K562 (cell line): ENCODE data around the gene MIEF2. TPM values are rescaled to one million over a fixed set of nuclear protein-coding genes. Genes with fewer than 3 reads are reported as not detected.

Experiments
- CREB1 ChIP-seq, 2 experiments: sonication (generic) in 1 of 2; formaldehyde crosslinking in 1 of 2; IDR thresholded peaks; 2 replicates each; pipeline versions ENCODE4 v1.6.1 to v1.8.0; 2012 to 2022; ENCODE audit warnings: inconsistent platforms in 1 of 2, mild to moderate bottlenecking in 1 of 2, missing genetic modification reagents in 1 of 2, moderate library complexity in 1 of 2
- CREM ChIP-seq: IDR thresholded peaks from 2 replicates; pipeline ENCODE4 v1.6.1; 2014; ENCODE audit warnings: antibody characterized with exemption, low read depth
- FOSL1 ChIP-seq: fragments of 200-800 bp; sonication (Bioruptor generic); conservative IDR thresholded peaks from 2 replicates; pipeline ENCODE4 v1.6.1; 2016; ENCODE audit warnings: missing genetic modification characterization, missing compliant biosample characterization
- HDAC1 ChIP-seq, 2 experiments: fragments of 450-650 bp; IDR thresholded peaks; 2 replicates each; pipeline ENCODE4 v1.6.1; 2016 to 2017; ENCODE audit warnings: inconsistent platforms in 1 of 2, mild to moderate bottlenecking in 1 of 2, moderate library complexity in 1 of 2
- MEF2A ChIP-seq: IDR thresholded peaks from 2 replicates; pipeline ENCODE4 v1.6.1; 2011; ENCODE audit warnings: low read depth, mild to moderate bottlenecking, low read length, moderate library complexity; ENCODE audit not compliant: control insufficient read depth
- PHF8 ChIP-seq: fragments of 200-600 bp; sonication (generic); IDR thresholded peaks from 2 replicates; pipeline ENCODE4 v1.6.1; 2012; ENCODE audit warnings: mixed run types, mild to moderate bottlenecking, inconsistent platforms, low read length, moderate library complexity, borderline replicate concordance
- RBM14 ChIP-seq: fragments of 200-400 bp; formaldehyde crosslinking; IDR thresholded peaks from 2 replicates; pipeline ENCODE4 v1.6.1; 2018; ENCODE audit warnings: low read depth, mild to moderate bottlenecking, low read length, moderate library complexity, borderline replicate concordance; ENCODE audit not compliant: insufficient read depth
- SNRNP70 ChIP-seq: fragments of 200-400 bp; formaldehyde crosslinking; optimal IDR thresholded peaks from 2 replicates; pipeline ENCODE3; 2017; ENCODE audit warnings: low read depth, low read length
- polyA plus RNA-seq, 8 experiments: library from polyadenylated mRNA; depleted of rRNA in 4 of 8; stranded (reverse) in 5 of 8; unstranded in 3 of 8; fragments of >200 nt; fragmentation: Nextera tagmentation in 2 of 8; fragmentation: Illumina TruSeq in 1 of 8; extraction: Ambion mirVana in 2 of 8; extraction: Trizol in 1 of 8; gene quantifications; 2 replicates each; pipeline versions ENCODE4 v1.2.1 to v1.2.3, GENCODE V29; 2011 to 2014; ENCODE audit warnings: inconsistent platforms in 1 of 8, missing spikeins in 1 of 8
- total RNA-seq, 7 experiments: library from RNA; depleted of rRNA in 6 of 7; stranded (reverse); fragments of >200 nt in 6 of 7; fragmentation: Illumina TruSeq in 2 of 7; extraction: Trizol in 2 of 7; gene quantifications; 2 replicates each; pipeline versions ENCODE4 v1.2.1 to v1.2.3, GENCODE V29; 2011 to 2021; ENCODE audit warnings: low replicate concordance in 1 of 7
- TF ChIP-seq, protein P1 (sequence below): fragments of 450-650 bp; IDR thresholded peaks from 2 replicates; pipeline ENCODE4 v1.6.1; 2016; ENCODE audit warnings: borderline replicate concordance
- TF ChIP-seq, protein P2 (sequence below): fragments of 200-800 bp; sonication (Bioruptor generic); IDR thresholded peaks from 2 replicates; pipeline ENCODE4 v1.6.1; 2017; ENCODE audit warnings: missing genetic modification characterization, missing compliant biosample characterization

Gene MIEF2
- total and polyA plus RNA-seq, 9 of the 15 experiments (the other 6 are each of a cell fraction or from before 2014, with no cell fraction given), result 0.10 to 8.2 (median 2.4) TPM

DNA sequence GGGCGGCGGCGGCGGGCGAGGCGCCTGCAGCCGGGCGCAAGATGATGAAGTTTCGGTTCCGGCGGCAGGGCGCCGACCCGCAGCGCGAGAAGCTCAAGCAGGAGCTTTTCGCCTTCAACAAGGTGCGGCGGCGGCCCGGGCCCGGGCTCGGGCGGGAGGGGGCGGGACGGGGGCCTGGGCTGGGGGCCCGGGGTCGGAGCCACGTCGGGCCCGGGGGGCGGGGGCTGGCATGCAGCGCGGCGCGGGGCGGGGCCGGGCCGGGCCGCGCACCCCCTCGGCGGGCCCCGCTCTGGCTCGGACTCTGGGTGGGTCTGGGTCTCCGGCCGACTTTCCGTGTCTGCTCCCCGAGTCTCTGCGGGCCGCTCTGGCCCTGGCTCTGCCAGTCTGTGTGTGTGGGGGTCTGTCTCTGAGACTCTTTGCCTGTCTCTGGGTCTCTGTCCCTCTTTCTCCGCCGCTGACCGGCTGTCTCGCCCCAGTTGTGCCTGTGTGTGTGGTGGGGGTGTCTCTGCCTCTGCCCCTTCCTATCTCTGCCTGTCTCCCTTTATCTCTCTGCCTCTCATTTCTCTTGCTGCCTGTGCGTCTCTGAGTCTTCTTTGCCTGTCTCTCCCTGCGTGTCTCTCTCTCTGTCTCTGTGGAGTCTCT is 34.7 kb upstream of the MIEF2 start (continued):
- TF ChIP-seq, protein P1, sequence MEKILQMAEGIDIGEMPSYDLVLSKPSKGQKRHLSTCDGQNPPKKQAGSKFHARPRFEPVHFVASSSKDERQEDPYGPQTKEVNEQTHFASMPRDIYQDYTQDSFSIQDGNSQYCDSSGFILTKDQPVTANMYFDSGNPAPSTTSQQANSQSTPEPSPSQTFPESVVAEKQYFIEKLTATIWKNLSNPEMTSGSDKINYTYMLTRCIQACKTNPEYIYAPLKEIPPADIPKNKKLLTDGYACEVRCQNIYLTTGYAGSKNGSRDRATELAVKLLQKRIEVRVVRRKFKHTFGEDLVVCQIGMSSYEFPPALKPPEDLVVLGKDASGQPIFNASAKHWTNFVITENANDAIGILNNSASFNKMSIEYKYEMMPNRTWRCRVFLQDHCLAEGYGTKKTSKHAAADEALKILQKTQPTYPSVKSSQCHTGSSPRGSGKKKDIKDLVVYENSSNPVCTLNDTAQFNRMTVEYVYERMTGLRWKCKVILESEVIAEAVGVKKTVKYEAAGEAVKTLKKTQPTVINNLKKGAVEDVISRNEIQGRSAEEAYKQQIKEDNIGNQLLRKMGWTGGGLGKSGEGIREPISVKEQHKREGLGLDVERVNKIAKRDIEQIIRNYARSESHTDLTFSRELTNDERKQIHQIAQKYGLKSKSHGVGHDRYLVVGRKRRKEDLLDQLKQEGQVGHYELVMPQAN, result peak; percentile 37; the same call in 1 of the 2 replicates
- 0 out of 2 replicates have a peak, but pooled peaks have one; percentile 24 for TF ChIP-seq FOSL1
- TF ChIP-seq CREB1 (IDR thresholded peaks at IDR 0.05), result peak; percentile 68
- no peak for TF ChIP-seq CREB1 (CRISPR knock-in tag; IDR thresholded peaks at IDR 0.05)
- TF ChIP-seq HDAC1 (IDR thresholded peaks at IDR 0.05), result 0 out of 4 replicates have a peak, but pooled peaks of 1 of the 2 experiments have one; percentile 24
- TF ChIP-seq, protein P2, sequence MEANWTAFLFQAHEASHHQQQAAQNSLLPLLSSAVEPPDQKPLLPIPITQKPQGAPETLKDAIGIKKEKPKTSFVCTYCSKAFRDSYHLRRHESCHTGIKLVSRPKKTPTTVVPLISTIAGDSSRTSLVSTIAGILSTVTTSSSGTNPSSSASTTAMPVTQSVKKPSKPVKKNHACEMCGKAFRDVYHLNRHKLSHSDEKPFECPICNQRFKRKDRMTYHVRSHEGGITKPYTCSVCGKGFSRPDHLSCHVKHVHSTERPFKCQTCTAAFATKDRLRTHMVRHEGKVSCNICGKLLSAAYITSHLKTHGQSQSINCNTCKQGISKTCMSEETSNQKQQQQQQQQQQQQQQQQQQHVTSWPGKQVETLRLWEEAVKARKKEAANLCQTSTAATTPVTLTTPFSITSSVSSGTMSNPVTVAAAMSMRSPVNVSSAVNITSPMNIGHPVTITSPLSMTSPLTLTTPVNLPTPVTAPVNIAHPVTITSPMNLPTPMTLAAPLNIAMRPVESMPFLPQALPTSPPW (CRISPR knock-in tag), result peak; percentile 60
- TF ChIP-seq SNRNP70, result no peak
- peak; percentile 84 for TF ChIP-seq CREM
- TF ChIP-seq MEF2A, result no peak
- TF ChIP-seq PHF8, result peak; percentile 43; the same call in 1 of the 2 replicates
- no peak for TF ChIP-seq RBM14
